SK-N-SH treated with all-trans-retinoic acid at 6 μM for 48 hours (cell line): ENCODE data around the gene GRID1.

Experiments used
- ATAC-seq: fragments of 200-7000 bp; cut with Tn5 transposase; 3 replicates; pipeline ENCODE4 v1.9.1; 2020; ENCODE audit warnings: mild to moderate bottlenecking, moderate library complexity
- ARNTL ChIP-seq: fragments of 450-650 bp; formaldehyde crosslinking; IDR thresholded peaks from 2 replicates; pipeline ENCODE4 v1.5.0; 2020; ENCODE audit warnings: low read depth, mild to moderate bottlenecking, moderate library complexity, borderline replicate concordance
- CREB5 ChIP-seq: fragments of 250-450 bp; sonication (Bioruptor Pico); IDR thresholded peaks from 2 replicates; pipeline ENCODE4 v1.5.1; 2020; ENCODE audit warnings: low read depth, mild to moderate bottlenecking, moderate library complexity
- CSDC2 ChIP-seq: fragments of 250-450 bp; sonication (Bioruptor Pico); IDR thresholded peaks from 2 replicates; pipeline ENCODE4 v1.5.0; 2020; ENCODE audit warnings: mild to moderate bottlenecking, moderate library complexity
- ESRRG ChIP-seq: fragments of 250-450 bp; sonication (Bioruptor Pico); IDR thresholded peaks from 2 replicates; pipeline ENCODE4 v1.6.1; 2021; ENCODE audit warnings: mild to moderate bottlenecking
- GLIS3 ChIP-seq: fragments of 250-450 bp; sonication (Bioruptor Pico); IDR thresholded peaks from 2 replicates; pipeline ENCODE4 v1.5.0; 2020; ENCODE audit warnings: mild to moderate bottlenecking, moderate library complexity
- ISL1 ChIP-seq: fragments of 250-450 bp; sonication (Bioruptor Pico); IDR thresholded peaks from 2 replicates; pipeline ENCODE4 v2.1.2; 2022; ENCODE audit warnings: mild to moderate bottlenecking, moderate library complexity
- OSR1 ChIP-seq: fragments of 250-450 bp; sonication (Bioruptor Pico); IDR thresholded peaks from 2 replicates; pipeline ENCODE4 v1.8.0; 2022; ENCODE audit warnings: moderate library complexity, mild to moderate bottlenecking, inconsistent platforms
- PPARA ChIP-seq: fragments of 250-450 bp; sonication (Bioruptor Pico); IDR thresholded peaks from 2 replicates; pipeline ENCODE4 v1.5.0; 2020; ENCODE audit warnings: mild to moderate bottlenecking, borderline replicate concordance
- RARB ChIP-seq: fragments of 250-450 bp; sonication (Bioruptor Pico); IDR thresholded peaks from 2 replicates; pipeline ENCODE4 v1.8.0; 2021; ENCODE audit warnings: mild to moderate bottlenecking, moderate library complexity
- SNAI2 ChIP-seq: fragments of 250-450 bp; sonication (Bioruptor Pico); IDR thresholded peaks from 2 replicates; pipeline ENCODE4 v1.5.0; 2020; ENCODE audit warnings: mild to moderate bottlenecking, moderate library complexity
- TCF4 ChIP-seq: fragments of 250-450 bp; sonication (Bioruptor Pico); IDR thresholded peaks from 2 replicates; pipeline ENCODE4 v1.8.0; 2021; ENCODE audit warnings: mild to moderate bottlenecking, moderate library complexity, borderline replicate concordance
- TOX ChIP-seq: fragments of 250-450 bp; sonication (Bioruptor Pico); IDR thresholded peaks from 2 replicates; pipeline ENCODE4 v1.8.0; 2021; ENCODE audit warnings: mild to moderate bottlenecking, moderate library complexity, borderline replicate concordance
- ZC3H10 ChIP-seq: fragments of 250-450 bp; sonication (Bioruptor Pico); IDR thresholded peaks from 2 replicates; pipeline ENCODE4 v1.5.1; 2021; ENCODE audit warnings: mild to moderate bottlenecking, moderate library complexity
- ZFP3 ChIP-seq: fragments of 250-450 bp; sonication (Bioruptor Pico); IDR thresholded peaks from 2 replicates; pipeline ENCODE4 v1.5.0; 2020; ENCODE audit warnings: mild to moderate bottlenecking, moderate library complexity
- ZFP30 ChIP-seq: fragments of 450-650 bp; formaldehyde crosslinking; IDR thresholded peaks from 2 replicates; pipeline ENCODE4 v1.5.0; 2022; ENCODE audit warnings: mild to moderate bottlenecking, moderate library complexity
- ZNF565 ChIP-seq: fragments of 450-650 bp; formaldehyde crosslinking; conservative IDR thresholded peaks from 2 replicates; pipeline ENCODE4 v1.5.0; 2020; ENCODE audit warnings: low read depth, mild to moderate bottlenecking, moderate library complexity
- ZNF70 ChIP-seq: fragments of 450-650 bp; formaldehyde crosslinking; IDR thresholded peaks from 2 replicates; pipeline ENCODE4 v1.5.0; 2020; ENCODE audit warnings: mild to moderate bottlenecking, moderate library complexity
- ZNF8 ChIP-seq: fragments of 450-650 bp; formaldehyde crosslinking; IDR thresholded peaks from 2 replicates; pipeline ENCODE4 v1.5.0; 2020; ENCODE audit warnings: mild to moderate bottlenecking, moderate library complexity
- TF ChIP-seq, protein P1 (sequence below): fragments of 250-450 bp; sonication (Bioruptor Pico); IDR thresholded peaks from 2 replicates; pipeline ENCODE4 v1.5.0; 2020; ENCODE audit warnings: mild to moderate bottlenecking, moderate library complexity

Gene GRID1

DNA sequence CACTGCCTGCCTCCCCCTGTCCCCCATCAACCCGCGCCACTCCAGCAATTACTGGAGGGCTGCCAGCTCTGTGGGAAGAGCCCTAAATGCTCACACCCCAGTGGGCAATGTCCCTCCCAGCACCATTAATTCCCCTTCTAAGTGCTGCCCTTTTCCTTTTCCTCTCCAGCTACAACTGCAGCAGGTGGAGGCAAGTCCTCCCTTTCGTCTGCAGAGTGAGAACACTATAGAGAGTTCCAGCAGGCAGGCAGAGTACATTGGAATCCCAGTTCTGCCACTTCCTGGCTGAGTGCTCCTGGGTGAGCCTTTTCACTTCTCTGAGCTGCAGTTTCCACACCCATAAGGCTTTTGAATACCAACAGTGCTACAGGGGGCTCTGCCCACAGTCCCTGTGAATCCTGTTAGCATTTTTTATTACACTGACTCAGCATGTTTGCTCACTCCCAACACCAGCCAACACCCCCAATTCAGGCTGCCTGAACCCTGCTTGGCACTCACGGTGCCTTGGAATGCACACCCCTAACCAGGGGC, 447.0 kb downstream of the GRID1 start:
- ATAC-seq = no peak
- TF ChIP-seq TCF4 (CRISPR knock-in tag) (no peak), GLIS3 (no peak), ZNF70 (CRISPR knock-in tag) (no peak), CSDC2 (no peak), TOX (CRISPR knock-in tag) (no peak), CREB5 (CRISPR knock-in tag) (no peak), ZNF565 (no peak), ISL1 (no peak), ARNTL (CRISPR knock-in tag) (no peak)

GRCh38 chr10:85918371-85918770, 448.2 kb downstream of the GRID1 start:
- no peak for ATAC-seq
- TF ChIP-seq ZFP30 = no peak
- TF ChIP-seq ARNTL (CRISPR knock-in tag) = no peak
- TF ChIP-seq ZFP3 = no peak
- TF ChIP-seq TOX (CRISPR knock-in tag) = no peak
- TF ChIP-seq ESRRG (CRISPR knock-in tag) = no peak
- no peak for TF ChIP-seq ZNF8 (CRISPR knock-in tag)
- TF ChIP-seq ZNF70 (CRISPR knock-in tag) = no peak
- TF ChIP-seq OSR1 (CRISPR knock-in tag) = no peak
- TF ChIP-seq, protein P1, sequence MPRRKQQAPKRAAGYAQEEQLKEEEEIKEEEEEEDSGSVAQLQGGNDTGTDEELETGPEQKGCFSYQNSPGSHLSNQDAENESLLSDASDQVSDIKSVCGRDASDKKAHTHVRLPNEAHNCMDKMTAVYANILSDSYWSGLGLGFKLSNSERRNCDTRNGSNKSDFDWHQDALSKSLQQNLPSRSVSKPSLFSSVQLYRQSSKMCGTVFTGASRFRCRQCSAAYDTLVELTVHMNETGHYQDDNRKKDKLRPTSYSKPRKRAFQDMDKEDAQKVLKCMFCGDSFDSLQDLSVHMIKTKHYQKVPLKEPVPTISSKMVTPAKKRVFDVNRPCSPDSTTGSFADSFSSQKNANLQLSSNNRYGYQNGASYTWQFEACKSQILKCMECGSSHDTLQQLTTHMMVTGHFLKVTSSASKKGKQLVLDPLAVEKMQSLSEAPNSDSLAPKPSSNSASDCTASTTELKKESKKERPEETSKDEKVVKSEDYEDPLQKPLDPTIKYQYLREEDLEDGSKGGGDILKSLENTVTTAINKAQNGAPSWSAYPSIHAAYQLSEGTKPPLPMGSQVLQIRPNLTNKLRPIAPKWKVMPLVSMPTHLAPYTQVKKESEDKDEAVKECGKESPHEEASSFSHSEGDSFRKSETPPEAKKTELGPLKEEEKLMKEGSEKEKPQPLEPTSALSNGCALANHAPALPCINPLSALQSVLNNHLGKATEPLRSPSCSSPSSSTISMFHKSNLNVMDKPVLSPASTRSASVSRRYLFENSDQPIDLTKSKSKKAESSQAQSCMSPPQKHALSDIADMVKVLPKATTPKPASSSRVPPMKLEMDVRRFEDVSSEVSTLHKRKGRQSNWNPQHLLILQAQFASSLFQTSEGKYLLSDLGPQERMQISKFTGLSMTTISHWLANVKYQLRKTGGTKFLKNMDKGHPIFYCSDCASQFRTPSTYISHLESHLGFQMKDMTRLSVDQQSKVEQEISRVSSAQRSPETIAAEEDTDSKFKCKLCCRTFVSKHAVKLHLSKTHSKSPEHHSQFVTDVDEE (CRISPR knock-in tag) = no peak
- no peak for TF ChIP-seq CSDC2
- no peak for TF ChIP-seq CREB5 (CRISPR knock-in tag)
- no peak for TF ChIP-seq ISL1

- TF ChIP-seq RARB (CRISPR knock-in tag) (no peak), ZNF8 (CRISPR knock-in tag) (no peak), OSR1 (CRISPR knock-in tag) (no peak), PPARA (CRISPR knock-in tag) (no peak), SNAI2 (CRISPR knock-in tag) (no peak), ARNTL (CRISPR knock-in tag) (no peak), ZFP30 (no peak), ESRRG (CRISPR knock-in tag) (no peak), ZNF70 (CRISPR knock-in tag) (no peak), ZNF565 (no peak), ZC3H10 (CRISPR knock-in tag) (no peak), TOX (CRISPR knock-in tag) (no peak), TCF4 (CRISPR knock-in tag) (no peak), ZFP3 (no peak), CSDC2 (no peak)
- ATAC-seq = no peak
Observed at GRCh38 chr10:85917601-85918000, 449.0 kb downstream of the GRID1 start.

DNA sequence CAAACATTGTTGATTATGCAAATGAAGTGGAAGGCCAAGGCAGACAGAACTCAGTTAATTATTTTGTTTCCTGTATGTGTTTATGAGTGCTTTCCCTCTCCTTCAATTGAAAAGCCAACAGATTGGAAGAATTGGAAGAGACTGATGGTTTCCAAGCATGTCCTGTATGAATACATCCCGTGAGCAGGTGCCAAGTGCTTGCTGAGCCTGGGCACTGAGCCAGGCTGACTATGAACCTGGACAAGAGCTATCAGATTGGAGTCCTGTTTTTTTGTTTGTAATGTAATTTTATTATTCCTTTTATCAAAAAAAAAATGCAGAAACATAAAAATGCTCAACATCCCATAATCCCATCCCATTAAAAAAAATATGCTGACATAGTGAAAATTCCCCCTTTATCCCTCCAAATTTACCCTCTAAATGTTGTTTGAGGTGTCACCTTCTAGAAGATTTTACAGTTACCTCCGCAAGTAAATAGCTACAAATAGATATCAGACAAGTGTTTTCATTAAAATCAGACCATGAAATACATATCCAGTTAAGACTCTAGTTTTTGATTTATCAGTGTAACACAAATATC, 449.5 kb downstream of the GRID1 start:
- TF ChIP-seq ISL1 = no peak
- TF ChIP-seq TOX (CRISPR knock-in tag) = no peak
- TF ChIP-seq GLIS3 = no peak
- no peak for TF ChIP-seq ZFP3
- TF ChIP-seq ZNF8 (CRISPR knock-in tag) = no peak
- TF ChIP-seq RARB (CRISPR knock-in tag) = no peak
- no peak for TF ChIP-seq CREB5 (CRISPR knock-in tag)
- TF ChIP-seq, all 23 proteins: peak for 0
- ATAC-seq = no peak
